GM19395 (cell line): ENCODE data around the gene STH.
"Not testable (repeated sequence)": the region's sequence is repeated elsewhere in the genome, so short reads cannot be mapped to it uniquely, and the experiment has no call there.

Experiments
- ATAC-seq: cut with Tn5 transposase; IDR thresholded peaks from one replicate; pipeline ENCODE4 v1.9.1; 2021; ENCODE audit warnings: mild to moderate bottlenecking, moderate library complexity; ENCODE audit not compliant: unreplicated experiment

Gene STH

DNA sequence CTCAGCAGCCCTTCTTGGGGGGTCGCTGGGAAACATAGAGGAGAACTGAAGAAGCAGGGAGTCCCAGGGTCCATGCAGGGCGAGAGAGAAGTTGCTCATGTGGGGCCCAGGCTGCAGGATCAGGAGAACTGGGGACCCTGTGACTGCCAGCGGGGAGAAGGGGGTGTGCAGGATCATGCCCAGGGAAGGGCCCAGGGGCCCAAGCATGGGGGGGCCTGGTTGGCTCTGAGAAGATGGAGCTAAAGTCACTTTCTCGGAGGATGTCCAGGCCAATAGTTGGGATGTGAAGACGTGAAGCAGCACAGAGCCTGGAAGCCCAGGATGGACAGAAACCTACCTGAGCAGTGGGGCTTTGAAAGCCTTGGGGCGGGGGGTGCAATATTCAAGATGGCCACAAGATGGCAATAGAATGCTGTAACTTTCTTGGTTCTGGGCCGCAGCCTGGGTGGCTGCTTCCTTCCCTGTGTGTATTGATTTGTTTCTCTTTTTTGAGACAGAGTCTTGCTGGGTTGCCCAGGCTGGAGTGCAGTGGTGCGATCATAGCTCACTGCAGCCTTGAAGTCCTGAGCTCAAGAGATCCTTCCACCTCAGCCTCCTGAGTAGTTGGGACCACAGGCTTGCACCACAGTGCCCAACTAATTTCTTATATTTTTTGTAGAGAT lies 3.4 kb downstream of the STH start:
- no peak for ATAC-seq

DNA sequence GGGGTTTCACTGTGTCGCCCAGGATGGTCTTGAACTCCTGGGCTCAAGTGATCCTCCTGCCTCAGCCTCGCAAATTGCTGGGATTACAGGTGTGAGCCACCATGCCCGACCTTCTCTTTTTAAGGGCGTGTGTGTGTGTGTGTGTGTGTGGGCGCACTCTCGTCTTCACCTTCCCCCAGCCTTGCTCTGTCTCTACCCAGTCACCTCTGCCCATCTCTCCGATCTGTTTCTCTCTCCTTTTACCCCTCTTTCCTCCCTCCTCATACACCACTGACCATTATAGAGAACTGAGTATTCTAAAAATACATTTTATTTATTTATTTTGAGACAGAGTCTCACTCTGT lies 3.9 kb downstream of the STH start:
- no peak for ATAC-seq

DNA sequence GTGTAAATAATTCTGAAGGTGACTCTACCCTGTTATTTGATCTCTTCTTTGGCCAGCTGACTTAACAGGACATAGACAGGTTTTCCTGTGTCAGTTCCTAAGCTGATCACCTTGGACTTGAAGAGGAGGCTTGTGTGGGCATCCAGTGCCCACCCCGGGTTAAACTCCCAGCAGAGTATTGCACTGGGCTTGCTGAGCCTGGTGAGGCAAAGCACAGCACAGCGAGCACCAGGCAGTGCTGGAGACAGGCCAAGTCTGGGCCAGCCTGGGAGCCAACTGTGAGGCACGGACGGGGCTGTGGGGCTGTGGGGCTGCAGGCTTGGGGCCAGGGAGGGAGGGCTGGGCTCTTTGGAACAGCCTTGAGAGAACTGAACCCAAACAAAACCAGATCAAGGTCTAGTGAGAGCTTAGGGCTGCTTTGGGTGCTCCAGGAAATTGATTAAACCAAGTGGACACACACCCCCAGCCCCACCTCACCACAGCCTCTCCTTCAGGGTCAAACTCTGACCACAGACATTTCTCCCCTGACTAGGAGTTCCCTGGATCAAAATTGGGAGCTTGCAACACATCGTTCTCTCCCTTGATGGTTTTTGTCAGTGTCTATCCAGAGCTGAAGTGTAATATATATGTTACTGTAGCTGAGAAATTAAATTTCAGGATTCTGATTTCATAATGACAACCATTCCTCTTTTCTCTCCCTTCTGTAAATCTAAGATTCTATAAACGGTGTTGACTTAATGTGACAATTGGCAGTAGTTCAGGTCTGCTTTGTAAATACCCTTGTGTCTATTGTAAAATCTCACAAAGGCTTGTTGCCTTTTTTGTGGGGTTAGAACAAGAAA lies 5.1 kb downstream of the STH start:
- ATAC-seq, result no peak

DNA sequence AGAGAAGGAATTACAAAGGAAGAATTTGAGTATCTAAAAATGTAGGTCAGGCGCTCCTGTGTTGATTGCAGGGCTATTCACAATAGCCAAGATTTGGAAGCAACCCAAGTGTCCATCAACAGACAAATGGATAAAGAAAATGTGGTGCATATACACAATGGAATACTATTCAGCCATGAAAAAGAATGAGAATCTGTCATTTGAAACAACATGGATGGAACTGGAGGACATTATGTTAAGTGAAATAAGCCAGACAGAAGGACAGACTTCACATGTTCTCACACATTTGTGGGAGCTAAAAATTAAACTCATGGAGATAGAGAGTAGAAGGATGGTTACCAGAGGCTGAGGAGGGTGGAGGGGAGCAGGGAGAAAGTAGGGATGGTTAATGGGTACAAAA lies 7.0 kb downstream of the STH start:
- ATAC-seq, result not testable (repeated sequence)

DNA sequence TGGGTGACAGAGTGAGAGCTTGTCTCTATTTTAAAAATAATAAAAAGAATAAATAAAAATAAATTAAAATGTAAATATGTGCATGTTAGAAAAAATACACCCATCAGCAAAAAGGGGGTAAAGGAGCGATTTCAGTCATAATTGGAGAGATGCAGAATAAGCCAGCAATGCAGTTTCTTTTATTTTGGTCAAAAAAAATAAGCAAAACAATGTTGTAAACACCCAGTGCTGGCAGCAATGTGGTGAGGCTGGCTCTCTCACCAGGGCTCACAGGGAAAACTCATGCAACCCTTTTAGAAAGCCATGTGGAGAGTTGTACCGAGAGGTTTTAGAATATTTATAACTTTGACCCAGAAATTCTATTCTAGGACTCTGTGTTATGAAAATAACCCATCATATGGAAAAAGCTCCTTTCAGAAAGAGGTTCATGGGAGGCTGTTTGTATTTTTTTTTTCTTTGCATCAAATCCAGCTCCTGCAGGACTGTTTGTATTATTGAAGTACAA lies 8.5 kb downstream of the STH start:
- no peak for ATAC-seq

DNA sequence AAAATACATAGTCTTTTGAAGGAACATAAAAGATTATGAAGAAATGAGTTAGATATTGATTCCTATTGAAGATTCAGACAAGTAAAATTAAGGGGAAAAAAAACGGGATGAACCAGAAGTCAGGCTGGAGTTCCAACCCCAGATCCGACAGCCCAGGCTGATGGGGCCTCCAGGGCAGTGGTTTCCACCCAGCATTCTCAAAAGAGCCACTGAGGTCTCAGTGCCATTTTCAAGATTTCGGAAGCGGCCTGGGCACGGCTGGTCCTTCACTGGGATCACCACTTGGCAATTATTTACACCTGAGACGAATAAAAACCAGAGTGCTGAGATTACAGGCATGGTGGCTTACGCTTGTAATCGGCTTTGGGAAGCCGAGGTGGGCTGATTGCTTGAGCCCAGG lies 9.5 kb downstream of the STH start:
- ATAC-seq, result no peak

DNA sequence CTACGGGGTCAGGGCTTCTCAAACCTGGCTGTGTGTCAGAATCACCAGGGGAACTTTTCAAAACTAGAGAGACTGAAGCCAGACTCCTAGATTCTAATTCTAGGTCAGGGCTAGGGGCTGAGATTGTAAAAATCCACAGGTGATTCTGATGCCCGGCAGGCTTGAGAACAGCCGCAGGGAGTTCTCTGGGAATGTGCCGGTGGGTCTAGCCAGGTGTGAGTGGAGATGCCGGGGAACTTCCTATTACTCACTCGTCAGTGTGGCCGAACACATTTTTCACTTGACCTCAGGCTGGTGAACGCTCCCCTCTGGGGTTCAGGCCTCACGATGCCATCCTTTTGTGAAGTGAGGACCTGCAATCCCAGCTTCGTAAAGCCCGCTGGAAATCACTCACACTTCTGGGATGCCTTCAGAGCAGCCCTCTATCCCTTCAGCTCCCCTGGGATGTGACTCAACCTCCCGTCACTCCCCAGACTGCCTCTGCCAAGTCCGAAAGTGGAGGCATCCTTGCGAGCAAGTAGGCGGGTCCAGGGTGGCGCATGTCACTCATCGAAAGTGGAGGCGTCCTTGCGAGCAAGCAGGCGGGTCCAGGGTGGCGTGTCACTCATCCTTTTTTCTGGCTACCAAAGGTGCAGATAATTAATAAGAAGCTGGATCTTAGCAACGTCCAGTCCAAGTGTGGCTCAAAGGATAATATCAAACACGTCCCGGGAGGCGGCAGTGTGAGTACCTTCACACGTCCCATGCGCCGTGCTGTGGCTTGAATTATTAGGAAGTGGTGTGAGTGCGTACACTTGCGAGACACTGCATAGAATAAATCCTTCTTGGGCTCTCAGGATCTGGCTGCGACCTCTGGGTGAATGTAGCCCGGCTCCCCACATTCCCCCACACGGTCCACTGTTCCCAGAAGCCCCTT lies 10.9 kb downstream of the STH start:
- no peak for ATAC-seq

DNA sequence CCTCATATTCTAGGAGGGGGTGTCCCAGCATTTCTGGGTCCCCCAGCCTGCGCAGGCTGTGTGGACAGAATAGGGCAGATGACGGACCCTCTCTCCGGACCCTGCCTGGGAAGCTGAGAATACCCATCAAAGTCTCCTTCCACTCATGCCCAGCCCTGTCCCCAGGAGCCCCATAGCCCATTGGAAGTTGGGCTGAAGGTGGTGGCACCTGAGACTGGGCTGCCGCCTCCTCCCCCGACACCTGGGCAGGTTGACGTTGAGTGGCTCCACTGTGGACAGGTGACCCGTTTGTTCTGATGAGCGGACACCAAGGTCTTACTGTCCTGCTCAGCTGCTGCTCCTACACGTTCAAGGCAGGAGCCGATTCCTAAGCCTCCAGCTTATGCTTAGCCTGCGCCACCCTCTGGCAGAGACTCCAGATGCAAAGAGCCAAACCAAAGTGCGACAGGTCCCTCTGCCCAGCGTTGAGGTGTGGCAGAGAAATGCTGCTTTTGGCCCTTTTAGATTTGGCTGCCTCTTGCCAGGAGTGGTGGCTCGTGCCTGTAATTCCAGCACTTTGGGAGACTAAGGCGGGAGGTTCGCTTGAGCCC lies 11.6 kb downstream of the STH start:
- ATAC-seq, result no peak

DNA sequence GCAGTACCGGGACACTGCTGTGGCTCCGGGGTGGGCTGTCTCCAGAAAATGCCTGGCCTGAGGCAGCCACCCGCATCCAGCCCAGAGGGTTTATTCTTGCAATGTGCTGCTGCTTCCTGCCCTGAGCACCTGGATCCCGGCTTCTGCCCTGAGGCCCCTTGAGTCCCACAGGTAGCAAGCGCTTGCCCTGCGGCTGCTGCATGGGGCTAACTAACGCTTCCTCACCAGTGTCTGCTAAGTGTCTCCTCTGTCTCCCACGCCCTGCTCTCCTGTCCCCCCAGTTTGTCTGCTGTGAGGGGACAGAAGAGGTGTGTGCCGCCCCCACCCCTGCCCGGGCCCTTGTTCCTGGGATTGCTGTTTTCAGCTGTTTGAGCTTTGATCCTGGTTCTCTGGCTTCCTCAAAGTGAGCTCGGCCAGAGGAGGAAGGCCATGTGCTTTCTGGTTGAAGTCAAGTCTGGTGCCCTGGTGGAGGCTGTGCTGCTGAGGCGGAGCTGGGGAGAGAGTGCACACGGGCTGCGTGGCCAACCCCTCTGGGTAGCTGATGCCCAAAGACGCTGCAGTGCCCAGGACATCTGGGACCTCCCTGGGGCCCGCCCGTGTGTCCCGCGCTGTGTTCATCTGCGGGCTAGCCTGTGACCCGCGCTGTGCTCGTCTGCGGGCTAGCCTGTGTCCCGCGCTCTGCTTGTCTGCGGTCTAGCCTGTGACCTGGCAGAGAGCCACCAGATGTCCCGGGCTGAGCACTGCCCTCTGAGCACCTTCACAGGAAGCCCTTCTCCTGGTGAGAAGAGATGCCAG lies 12.9 kb downstream of the STH start:
- ATAC-seq, result no peak

DNA sequence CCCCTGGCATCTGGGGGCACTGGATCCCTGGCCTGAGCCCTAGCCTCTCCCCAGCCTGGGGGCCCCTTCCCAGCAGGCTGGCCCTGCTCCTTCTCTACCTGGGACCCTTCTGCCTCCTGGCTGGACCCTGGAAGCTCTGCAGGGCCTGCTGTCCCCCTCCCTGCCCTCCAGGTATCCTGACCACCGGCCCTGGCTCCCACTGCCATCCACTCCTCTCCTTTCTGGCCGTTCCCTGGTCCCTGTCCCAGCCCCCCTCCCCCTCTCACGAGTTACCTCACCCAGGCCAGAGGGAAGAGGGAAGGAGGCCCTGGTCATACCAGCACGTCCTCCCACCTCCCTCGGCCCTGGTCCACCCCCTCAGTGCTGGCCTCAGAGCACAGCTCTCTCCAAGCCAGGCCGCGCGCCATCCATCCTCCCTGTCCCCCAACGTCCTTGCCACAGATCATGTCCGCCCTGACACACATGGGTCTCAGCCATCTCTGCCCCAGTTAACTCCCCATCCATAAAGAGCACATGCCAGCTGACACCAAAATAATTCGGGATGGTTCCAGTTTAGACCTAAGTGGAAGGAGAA lies 13.5 kb downstream of the STH start:
- ATAC-seq, result no peak

DNA sequence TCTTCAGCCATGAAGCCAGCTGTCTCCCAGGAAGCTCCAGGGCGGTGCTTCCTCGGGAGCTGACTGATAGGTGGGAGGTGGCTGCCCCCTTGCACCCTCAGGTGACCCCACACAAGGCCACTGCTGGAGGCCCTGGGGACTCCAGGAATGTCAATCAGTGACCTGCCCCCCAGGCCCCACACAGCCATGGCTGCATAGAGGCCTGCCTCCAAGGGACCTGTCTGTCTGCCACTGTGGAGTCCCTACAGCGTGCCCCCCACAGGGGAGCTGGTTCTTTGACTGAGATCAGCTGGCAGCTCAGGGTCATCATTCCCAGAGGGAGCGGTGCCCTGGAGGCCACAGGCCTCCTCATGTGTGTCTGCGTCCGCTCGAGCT lies 14.1 kb downstream of the STH start:
- ATAC-seq, result no peak

DNA sequence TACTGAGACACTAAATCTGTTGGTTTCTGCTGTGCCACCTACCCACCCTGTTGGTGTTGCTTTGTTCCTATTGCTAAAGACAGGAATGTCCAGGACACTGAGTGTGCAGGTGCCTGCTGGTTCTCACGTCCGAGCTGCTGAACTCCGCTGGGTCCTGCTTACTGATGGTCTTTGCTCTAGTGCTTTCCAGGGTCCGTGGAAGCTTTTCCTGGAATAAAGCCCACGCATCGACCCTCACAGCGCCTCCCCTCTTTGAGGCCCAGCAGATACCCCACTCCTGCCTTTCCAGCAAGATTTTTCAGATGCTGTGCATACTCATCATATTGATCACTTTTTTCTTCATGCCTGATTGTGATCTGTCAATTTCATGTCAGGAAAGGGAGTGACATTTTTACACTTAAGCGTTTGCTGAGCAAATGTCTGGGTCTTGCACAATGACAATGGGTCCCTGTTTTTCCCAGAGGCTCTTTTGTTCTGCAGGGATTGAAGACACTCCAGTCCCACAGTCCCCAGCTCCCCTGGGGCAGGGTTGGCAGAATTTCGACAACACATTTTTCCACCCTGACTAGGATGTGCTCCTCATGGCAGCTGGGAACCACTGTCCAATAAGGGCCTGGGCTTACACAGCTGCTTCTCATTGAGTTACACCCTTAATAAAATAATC lies 14.6 kb downstream of the STH start:
- no peak for ATAC-seq

DNA sequence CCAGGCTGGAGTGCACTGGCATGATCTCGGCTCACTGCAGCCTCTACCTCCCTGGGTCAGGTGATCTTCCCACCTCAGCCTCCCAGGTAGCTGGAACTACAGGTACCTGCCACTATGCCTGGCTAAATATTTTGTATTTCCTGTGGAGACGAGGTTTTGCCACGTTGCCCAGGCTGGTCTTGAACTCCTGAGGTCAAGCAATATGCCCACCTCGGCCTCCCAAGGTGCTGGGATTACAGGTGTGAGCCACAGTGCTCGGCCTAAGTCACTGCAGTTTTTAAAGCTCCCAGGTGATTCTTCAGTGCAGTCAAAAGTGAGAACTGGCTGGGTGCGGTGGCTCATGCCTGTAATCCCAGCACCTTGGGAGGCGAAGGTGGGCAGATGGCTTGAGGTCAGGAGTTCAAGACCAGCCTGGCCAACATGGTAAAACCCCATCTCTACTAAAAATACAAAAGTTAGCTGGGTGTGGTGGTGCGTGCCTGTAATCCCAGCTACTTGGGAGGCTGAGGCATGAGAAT lies 20.4 kb downstream of the STH start:
- ATAC-seq, result not testable (repeated sequence)

DNA sequence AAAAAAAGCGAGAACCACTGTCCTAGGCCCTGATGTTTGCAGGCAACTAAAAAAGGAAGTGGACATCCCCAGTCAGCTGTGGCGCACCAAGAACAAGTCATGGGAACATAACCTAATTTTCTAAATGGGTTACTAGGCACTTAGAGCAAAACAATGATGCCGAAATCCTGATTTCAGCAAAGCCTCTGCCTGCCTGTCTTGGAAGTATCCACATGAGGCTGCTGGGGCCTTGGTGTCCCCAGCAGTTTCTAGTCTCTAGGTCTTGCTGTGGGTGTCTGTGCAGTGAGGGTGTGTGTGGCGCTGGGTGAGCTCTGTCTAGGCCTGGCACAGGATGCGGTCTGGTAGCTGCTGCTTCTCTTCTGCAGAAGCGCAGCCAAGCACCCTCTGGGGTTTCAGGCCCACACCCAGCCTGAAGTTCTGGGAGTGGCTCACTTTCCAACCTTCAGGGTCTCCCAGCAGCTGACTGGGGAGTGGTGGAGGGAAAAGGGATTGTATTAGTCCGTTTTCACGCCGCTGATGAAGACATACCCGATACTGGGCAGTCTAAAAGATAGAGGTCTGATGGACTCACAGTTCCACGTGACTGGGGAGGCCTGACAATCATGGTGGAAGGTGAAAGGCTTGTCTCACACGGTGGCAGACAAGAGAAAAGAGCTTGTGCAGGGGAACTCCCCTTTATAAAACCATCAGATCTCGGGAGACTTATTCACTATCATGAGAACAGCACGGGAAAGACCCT lies 21.1 kb downstream of the STH start:
- ATAC-seq, result no peak

DNA sequence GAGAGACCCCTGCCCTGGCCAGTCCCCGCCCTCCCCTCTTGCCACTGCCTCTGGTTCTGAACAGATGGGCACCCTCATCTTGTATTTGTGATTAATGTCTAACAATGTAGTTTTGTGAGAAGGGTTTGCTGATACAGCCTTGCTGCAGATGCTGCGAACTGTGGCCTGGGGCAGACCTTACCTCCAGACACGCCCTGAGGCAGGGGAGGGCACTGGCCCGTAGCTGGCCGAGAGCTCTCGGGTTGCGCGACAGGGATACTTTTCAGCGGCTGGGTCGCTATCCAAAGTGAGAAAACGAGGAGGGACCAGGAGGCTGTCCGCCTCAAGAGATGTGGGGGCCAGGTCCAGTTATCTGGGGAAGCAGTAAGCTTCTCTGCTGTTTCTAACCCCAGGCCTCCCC lies 21.9 kb downstream of the STH start:
- no peak for ATAC-seq

DNA sequence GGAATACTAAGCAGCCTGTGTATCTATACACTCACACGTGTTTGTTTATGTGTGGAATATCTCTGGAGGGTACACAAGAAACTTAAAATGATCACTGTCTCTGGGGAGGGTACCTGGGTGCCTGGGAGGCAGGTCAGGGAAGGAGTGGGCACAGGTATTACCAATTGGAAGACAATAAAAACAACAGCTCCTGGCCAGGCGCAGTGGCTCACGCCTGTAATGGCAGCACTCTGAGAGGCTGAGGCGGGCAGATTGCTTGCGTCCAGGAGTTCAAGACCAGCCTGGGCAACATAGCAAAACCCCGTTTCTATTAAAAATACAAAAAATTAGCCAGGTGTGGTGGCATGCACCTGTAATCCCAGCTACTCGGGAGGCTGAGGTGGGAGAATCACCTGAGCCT lies 24.3 kb downstream of the STH start:
- ATAC-seq, result not testable (repeated sequence)

DNA sequence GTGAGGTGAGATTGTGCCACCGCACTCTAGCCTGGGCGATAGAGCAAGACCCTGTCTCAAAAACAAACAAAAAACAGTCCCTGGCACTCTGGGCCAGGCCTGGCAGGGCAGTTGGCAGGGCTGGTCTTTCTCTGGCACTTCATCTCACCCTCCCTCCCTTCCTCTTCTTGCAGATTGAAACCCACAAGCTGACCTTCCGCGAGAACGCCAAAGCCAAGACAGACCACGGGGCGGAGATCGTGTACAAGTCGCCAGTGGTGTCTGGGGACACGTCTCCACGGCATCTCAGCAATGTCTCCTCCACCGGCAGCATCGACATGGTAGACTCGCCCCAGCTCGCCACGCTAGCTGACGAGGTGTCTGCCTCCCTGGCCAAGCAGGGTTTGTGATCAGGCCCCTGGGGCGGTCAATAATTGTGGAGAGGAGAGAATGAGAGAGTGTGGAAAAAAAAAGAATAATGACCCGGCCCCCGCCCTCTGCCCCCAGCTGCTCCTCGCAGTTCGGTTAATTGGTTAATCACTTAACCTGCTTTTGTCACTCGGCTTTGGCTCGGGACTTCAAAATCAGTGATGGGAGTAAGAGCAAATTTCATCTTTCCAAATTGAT lies 24.8 kb downstream of the STH start:
- no peak for ATAC-seq

DNA sequence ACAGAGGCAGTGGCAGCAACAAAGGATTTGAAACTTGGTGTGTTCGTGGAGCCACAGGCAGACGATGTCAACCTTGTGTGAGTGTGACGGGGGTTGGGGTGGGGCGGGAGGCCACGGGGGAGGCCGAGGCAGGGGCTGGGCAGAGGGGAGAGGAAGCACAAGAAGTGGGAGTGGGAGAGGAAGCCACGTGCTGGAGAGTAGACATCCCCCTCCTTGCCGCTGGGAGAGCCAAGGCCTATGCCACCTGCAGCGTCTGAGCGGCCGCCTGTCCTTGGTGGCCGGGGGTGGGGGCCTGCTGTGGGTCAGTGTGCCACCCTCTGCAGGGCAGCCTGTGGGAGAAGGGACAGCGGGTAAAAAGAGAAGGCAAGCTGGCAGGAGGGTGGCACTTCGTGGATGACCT lies 25.5 kb downstream of the STH start:
- no peak for ATAC-seq
